Measurements from ENCODE around the gene SMYD1. TPM values are rescaled to one million over a fixed set of nuclear protein-coding genes. Genes with fewer than 3 reads are reported as not detected.

SMYD1 gene
- total RNA-seq, 3 donors from 2014 or later: not detected

DNA sequence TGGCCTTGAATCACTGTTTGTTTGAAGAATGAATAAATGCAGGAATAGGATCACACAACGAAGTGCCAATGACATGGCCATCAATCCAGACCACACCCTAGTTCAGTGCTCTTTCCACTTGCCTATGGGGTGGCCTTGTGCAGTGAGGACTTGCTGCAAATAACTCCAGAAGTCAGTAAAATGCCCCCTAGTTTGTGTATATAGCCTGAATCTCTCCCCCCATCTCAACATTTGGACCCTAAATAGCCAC lies 59.9 kb downstream of the SMYD1 start:
- no peaks in the 10 kb centered on the region for H3K4me1 Mint-ChIP-seq (ENCODE audit: low read depth)
- H3K36me3 Mint-ChIP-seq (ENCODE audit: insufficient read depth): no peaks in the 10 kb centered on the region
- ATAC-seq (no peak), DNase-seq (no peak)
- H3K4me3 Mint-ChIP-seq: no peak overlapping the region
- H3K27me3 Mint-ChIP-seq (ENCODE audit: low read depth): peaks cover 11% of the 10 kb centered on the region
- no peaks in the 10 kb centered on the region for H3K9me3 Mint-ChIP-seq

GRCh38 chr2:88127888-88128653 lies 60.4 kb downstream of the SMYD1 start, which contains the start of gene FABP1:
Gene FABP1, minus strand, starts transcription at chr2:88128062. Its CDS starts 45 bp downstream, at chr2:88128017.
- H3K27me3 Mint-ChIP-seq (ENCODE audit: low read depth): peaks cover 11% of the 10 kb centered on the region
- no peaks in the 10 kb centered on the region for H3K36me3 Mint-ChIP-seq (ENCODE audit: insufficient read depth)
- no peaks in the 10 kb centered on the region for H3K9me3 Mint-ChIP-seq
- ATAC-seq (no peak), DNase-seq (no peak)
- no peak within 1 kb of the TSS for H3K4me3 Mint-ChIP-seq
- no peaks in the 10 kb centered on the region for H3K4me1 Mint-ChIP-seq (ENCODE audit: low read depth)

DNA sequence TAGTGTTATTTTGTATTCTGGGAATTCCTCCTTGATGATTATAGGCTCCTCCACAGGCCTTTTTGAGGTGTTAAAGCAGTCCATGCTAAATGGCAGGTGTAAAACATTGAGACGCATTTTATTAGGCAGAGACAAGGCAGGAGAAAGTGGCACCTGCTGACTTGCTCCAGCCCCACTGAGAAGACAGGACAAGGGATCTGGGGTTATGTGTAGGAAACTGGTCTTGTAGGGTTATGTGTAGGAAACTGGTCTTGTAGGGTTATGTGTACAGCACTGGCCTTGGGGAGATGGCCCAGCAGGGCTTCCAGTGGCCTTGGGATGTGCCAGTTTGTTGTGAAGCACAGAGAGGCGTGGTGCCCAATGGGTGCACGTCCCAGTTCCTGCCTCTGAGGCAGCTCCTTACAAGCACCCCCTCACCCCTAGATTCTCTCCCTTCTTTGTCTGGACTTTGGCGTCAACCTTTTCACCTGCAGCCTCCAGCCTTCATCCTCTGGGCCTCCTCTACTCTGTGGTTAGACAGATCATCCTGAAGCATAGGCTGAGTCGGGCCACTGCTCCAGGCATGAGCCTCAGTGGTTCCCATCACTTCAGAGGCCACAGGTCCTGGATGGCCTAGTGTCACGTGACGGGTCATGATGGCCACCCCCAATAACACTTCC lies 61.2 kb downstream of the SMYD1 start:
- no peaks in the 10 kb centered on the region for H3K9me3 Mint-ChIP-seq
- ATAC-seq: no peak
- H3K36me3 Mint-ChIP-seq (ENCODE audit: insufficient read depth): no peaks in the 10 kb centered on the region
- no peaks in the 10 kb centered on the region for H3K4me1 Mint-ChIP-seq (ENCODE audit: low read depth)
- no peak overlapping the region for H3K4me3 Mint-ChIP-seq
- DNase-seq: no peak
- peaks cover 11% of the 10 kb centered on the region for H3K27me3 Mint-ChIP-seq (ENCODE audit: low read depth)

DNA sequence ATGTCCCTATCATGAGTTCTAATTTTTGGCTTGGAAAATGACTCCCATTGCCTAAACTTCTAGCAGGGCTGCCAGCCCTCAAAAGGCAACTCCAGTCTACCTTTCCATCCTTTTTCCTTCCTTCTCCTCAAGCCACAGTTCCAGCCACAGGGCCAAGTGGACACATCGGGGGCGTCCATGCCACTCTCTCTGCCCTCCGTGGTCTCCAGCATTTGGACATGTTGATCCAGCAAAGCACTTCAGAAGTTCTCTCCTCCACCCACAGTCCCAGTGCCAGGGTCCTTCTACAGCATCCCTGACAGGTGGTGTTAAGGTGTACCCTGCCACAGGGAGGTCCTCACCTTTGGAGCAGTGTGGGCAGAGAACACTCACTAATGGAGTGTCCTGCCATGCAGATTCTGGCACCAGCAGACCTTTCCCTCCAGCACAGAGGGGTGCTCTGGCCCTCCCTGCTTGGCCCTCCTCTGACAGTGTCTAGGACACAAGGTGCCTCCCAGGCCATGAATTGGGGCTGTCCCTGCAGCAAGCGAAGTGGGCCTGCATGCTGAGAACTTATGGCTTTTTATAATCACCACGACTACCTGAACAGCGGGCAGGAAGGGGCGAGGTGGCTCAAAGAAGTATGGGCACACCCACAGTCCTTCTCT lies 61.8 kb downstream of the SMYD1 start:
- Mint-ChIP-seq H3K4me1 (ENCODE audit: low read depth) (no peaks in the 10 kb centered on the region), H3K9me3 (no peaks in the 10 kb centered on the region), H3K36me3 (ENCODE audit: insufficient read depth) (no peaks in the 10 kb centered on the region), H3K27me3 (ENCODE audit: low read depth) (peaks cover 11% of the 10 kb centered on the region), H3K4me3 (no peak overlapping the region)
- DNase-seq (no peak), ATAC-seq (peak in 1 of 2 donors; percentile 37)

GRCh38 chr2:88131201-88131998 lies 63.8 kb downstream of the SMYD1 start:
- DNase-seq (no peak), ATAC-seq (no peak)
- no peaks in the 10 kb centered on the region for H3K9me3 Mint-ChIP-seq
- no peak overlapping the region for H3K4me3 Mint-ChIP-seq
- peaks cover 11% of the 10 kb centered on the region for H3K27me3 Mint-ChIP-seq (ENCODE audit: low read depth)
- no peaks in the 10 kb centered on the region for H3K36me3 Mint-ChIP-seq (ENCODE audit: insufficient read depth)
- H3K4me1 Mint-ChIP-seq (ENCODE audit: low read depth): no peaks in the 10 kb centered on the region

DNA sequence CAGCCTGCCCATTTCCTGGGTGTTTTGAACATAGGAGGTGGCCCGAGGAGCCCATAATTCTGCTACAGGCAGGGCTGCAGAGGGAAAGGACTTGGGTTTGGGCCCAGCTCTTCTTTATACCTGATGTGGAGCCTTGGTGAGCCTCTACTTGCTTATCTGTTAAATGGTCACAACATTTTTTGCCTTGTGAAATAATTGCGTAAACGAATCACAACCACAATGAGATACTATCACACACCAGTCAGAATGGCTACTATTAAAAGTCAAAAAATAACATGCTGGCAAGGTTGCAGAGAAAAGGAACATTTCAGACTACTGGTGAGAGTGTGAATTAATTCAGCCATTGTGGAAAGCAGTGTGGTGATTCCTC lies 64.4 kb downstream of the SMYD1 start:
- H3K9me3 Mint-ChIP-seq: no peaks in the 10 kb centered on the region
- H3K27me3 Mint-ChIP-seq (ENCODE audit: low read depth): peaks cover 8% of the 10 kb centered on the region
- H3K4me3 Mint-ChIP-seq: no peak overlapping the region
- no peaks in the 10 kb centered on the region for H3K4me1 Mint-ChIP-seq (ENCODE audit: low read depth)
- no peaks in the 10 kb centered on the region for H3K36me3 Mint-ChIP-seq (ENCODE audit: insufficient read depth)
- DNase-seq: no peak
- no peak for ATAC-seq

- Mint-ChIP-seq H3K9me3 (no peaks in the 10 kb centered on the region), H3K4me1 (ENCODE audit: low read depth) (no peaks in the 10 kb centered on the region), H3K36me3 (ENCODE audit: insufficient read depth) (no peaks in the 10 kb centered on the region), H3K27me3 (ENCODE audit: low read depth) (peaks cover 7% of the 10 kb centered on the region), H3K4me3 (no peak overlapping the region)
- DNase-seq: no peak
- no peak for ATAC-seq
These were observed 66.2 kb downstream of the SMYD1 start for GRCh38 chr2:88133875-88134274.

- Mint-ChIP-seq H3K4me1 (ENCODE audit: low read depth) (no peaks in the 10 kb centered on the region), H3K9me3 (peaks cover 2% of the 10 kb centered on the region), H3K27me3 (ENCODE audit: low read depth) (peaks cover 8% of the 10 kb centered on the region), H3K4me3 (no peak overlapping the region), H3K36me3 (ENCODE audit: insufficient read depth) (no peaks in the 10 kb centered on the region)
- DNase-seq (no peak), ATAC-seq (no peak)
These were observed 69.2 kb downstream of the SMYD1 start for GRCh38 chr2:88136817-88137216.

- DNase-seq (no peak), ATAC-seq (no peak)
- no peaks in the 10 kb centered on the region for H3K36me3 Mint-ChIP-seq (ENCODE audit: insufficient read depth)
- no peaks in the 10 kb centered on the region for H3K4me1 Mint-ChIP-seq (ENCODE audit: low read depth)
- H3K27me3 Mint-ChIP-seq (ENCODE audit: low read depth): peaks cover 11% of the 10 kb centered on the region
- no peak overlapping the region for H3K4me3 Mint-ChIP-seq
- H3K9me3 Mint-ChIP-seq: peaks cover 6% of the 10 kb centered on the region
These were observed 70.2 kb downstream of the SMYD1 start for GRCh38 chr2:88137833-88138232.

DNA sequence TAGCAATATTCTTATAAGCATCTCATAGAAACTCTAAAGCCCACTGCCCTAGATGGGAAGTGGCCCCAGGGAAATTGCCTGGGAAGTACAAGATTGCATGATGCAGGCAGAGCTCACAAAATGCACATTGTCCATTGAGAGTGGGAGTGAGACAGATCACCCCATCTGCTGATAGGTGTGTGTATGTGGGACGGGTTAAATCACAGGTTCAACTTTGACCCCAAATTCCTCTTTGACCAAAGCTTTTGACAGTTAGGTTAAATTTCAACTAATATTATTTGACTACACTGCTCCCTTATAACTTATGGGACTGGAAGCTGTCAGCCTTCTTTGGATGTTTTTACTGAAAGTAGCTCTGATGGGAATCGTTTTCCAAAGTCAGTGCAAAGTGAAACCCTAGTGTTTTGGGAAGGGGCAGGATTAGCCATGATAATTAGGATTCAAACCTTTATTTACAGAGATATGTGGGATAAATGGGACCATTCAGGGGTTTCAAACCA lies 71.6 kb downstream of the SMYD1 start:
- peaks cover 19% of the 10 kb centered on the region for H3K27me3 Mint-ChIP-seq (ENCODE audit: low read depth)
- H3K36me3 Mint-ChIP-seq (ENCODE audit: insufficient read depth): no peaks in the 10 kb centered on the region
- DNase-seq (no peak), ATAC-seq (no peak)
- peaks cover 6% of the 10 kb centered on the region for H3K9me3 Mint-ChIP-seq
- H3K4me1 Mint-ChIP-seq (ENCODE audit: low read depth): no peaks in the 10 kb centered on the region
- no peak overlapping the region for H3K4me3 Mint-ChIP-seq

- H3K36me3 Mint-ChIP-seq (ENCODE audit: insufficient read depth): no peaks in the 10 kb centered on the region
- H3K9me3 Mint-ChIP-seq: peaks cover 6% of the 10 kb centered on the region
- no peak overlapping the region for H3K4me3 Mint-ChIP-seq
- no peak for DNase-seq
- H3K4me1 Mint-ChIP-seq (ENCODE audit: low read depth): no peaks in the 10 kb centered on the region
- H3K27me3 Mint-ChIP-seq (ENCODE audit: low read depth): peaks cover 21% of the 10 kb centered on the region
- ATAC-seq: no peak
These were observed 72.2 kb downstream of the SMYD1 start for GRCh38 chr2:88139804-88140203.

DNA sequence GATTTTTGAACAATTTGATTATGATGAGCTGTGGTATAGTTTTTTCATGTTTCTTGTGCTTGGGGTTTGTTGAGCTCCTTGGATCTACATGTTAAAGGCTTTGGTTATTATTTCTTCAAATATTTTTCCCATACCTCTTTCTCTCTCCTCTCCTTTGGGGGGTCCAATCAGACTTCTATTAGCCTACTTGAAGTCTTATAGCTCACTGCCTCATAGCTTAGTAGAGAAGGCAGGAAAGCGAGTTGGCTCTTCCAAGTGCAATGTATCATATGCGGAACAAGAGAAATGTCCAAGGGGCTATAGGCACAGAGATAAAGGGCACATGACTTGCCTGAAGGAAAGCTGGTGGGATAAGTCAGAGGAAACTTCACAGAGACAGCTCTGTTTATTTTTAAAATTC lies 74.3 kb downstream of the SMYD1 start:
- ATAC-seq (no peak), DNase-seq (no peak)
- H3K9me3 Mint-ChIP-seq: peaks cover 6% of the 10 kb centered on the region
- H3K27me3 Mint-ChIP-seq (ENCODE audit: low read depth): peaks cover 34% of the 10 kb centered on the region
- peaks cover 2% of the 10 kb centered on the region for H3K36me3 Mint-ChIP-seq (ENCODE audit: insufficient read depth)
- H3K4me1 Mint-ChIP-seq (ENCODE audit: low read depth): no peaks in the 10 kb centered on the region
- no peak overlapping the region for H3K4me3 Mint-ChIP-seq

DNA sequence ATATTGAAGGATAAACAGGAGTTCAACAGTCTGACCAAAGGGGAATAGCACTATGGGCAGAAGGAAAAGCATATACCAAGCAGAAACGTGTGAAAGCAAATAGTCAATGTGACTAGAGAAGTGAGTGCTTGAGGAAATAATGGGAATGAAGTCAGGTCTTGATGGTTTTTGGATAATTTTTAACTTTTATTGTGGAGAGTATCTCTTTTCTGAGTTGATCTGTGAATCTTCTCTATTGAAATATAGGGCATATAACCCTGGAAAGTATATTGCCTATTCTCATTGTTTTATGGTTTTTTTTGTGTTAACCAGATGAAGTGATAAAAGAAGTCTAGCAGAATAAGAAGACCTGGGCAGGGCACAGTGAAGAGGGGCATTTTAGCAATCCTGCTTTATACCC lies 76.6 kb downstream of the SMYD1 start:
- DNase-seq: no peak
- H3K4me1 Mint-ChIP-seq (ENCODE audit: low read depth): no peaks in the 10 kb centered on the region
- no peak for ATAC-seq
- H3K27me3 Mint-ChIP-seq (ENCODE audit: low read depth): peaks cover 31% of the 10 kb centered on the region
- peaks cover 2% of the 10 kb centered on the region for H3K36me3 Mint-ChIP-seq (ENCODE audit: insufficient read depth)
- H3K9me3 Mint-ChIP-seq: peaks cover 18% of the 10 kb centered on the region
- no peak overlapping the region for H3K4me3 Mint-ChIP-seq

GRCh38 chr2:88144914-88145497 lies 77.4 kb downstream of the SMYD1 start:
- DNase-seq (no peak), ATAC-seq (no peak)
- H3K4me3 Mint-ChIP-seq: no peak overlapping the region
- peaks cover 31% of the 10 kb centered on the region for H3K27me3 Mint-ChIP-seq (ENCODE audit: low read depth)
- H3K9me3 Mint-ChIP-seq: peaks cover 21% of the 10 kb centered on the region
- peaks cover 2% of the 10 kb centered on the region for H3K36me3 Mint-ChIP-seq (ENCODE audit: insufficient read depth)
- H3K4me1 Mint-ChIP-seq (ENCODE audit: low read depth): no peaks in the 10 kb centered on the region

Data from activated T-cell treated with anti-CD3 and anti-CD28 coated beads, Interleukin-2, amount 50 U/mL, for 4 hours (primary cell).